PC-3 (cell line): ENCODE measurements around the gene MGAT5.

ENCODE experiments used
- CTCF ChIP-seq: fragments of 300-600 bp; sonication (generic); conservative IDR thresholded peaks from 2 replicates; pipeline ENCODE4 v1.5.1; 2017; ENCODE audit warnings: antibody characterized with exemption, low read depth, mild to moderate bottlenecking, low read length
- EZH2 ChIP-seq: fragments of 300-600 bp; sonication (generic); IDR thresholded peaks from one replicate; pipeline ENCODE4 v1.6.1; 2017; ENCODE audit warnings: antibody characterized with exemption, mild to moderate bottlenecking, low read length; ENCODE audit not compliant: unreplicated experiment

- no peak for TF ChIP-seq EZH2
- TF ChIP-seq CTCF: no peak
Measured at GRCh38 chr2:134262684-134263083, 8.8 kb downstream of the MGAT5 start.
